ENCODE data around the gene FGGY.

GRCh38 chr1:59549066-59549837 is 252.4 kb downstream of the FGGY start:
- TF ChIP-seq CTCF (IDR thresholded peaks at IDR 0.05; ENCODE audit: borderline replicate concordance, extremely low read depth, low read length, poor library complexity, severe bottlenecking) (no peak), EZH2 (IDR thresholded peaks at IDR 0.05; ENCODE audit: borderline replicate concordance, low read depth, low read length, severe bottlenecking) (no peak)

All from DND-41 (cell line).